GM12878 (cell line): ENCODE data around the gene MAD1L1. TPM values are rescaled to one million over a fixed set of nuclear protein-coding genes. Genes with fewer than 3 reads are reported as not detected.

Source experiments
- ATAC-seq: fragments of 200-7000 bp; cut with Tn5 transposase; 3 replicates; pipeline ENCODE4 v1.9.1; 2020; ENCODE audit warnings: mild to moderate bottlenecking, moderate library complexity
- BruUV-seq: library from RNA; stranded (reverse); fragments of 400-500 nt; replicated peaks from 2 replicates; lab custom pipeline; 2021; lab: Mats Ljungman, UMichigan
- CTCF ChIA-PET: fragments of 300-600 bp; sonication (Branson Sonifier 250); formaldehyde crosslinking; extraction: SDS; loops from one replicate; lab custom pipeline; 2021; ENCODE audit warnings: inconsistent platforms; lab: Yijun Ruan, JAX
- POLR2A ChIA-PET: fragments of 350-600 bp; formaldehyde crosslinking; extraction: SDS; loops from one replicate; lab custom pipeline; 2021; ENCODE audit warnings: inconsistent platforms; lab: Charles Lee
- RAD21 ChIA-PET: fragments of 300-600 bp; sonication (Branson Sonifier 250); formaldehyde crosslinking; loops from one replicate; lab custom pipeline; 2023; ENCODE audit warnings: antibody characterized with exemption; ENCODE audit not compliant: unreplicated experiment; lab: Charles Lee
- SMC1A ChIA-PET: fragments of 300-600 bp; sonication (Branson Sonifier 250); formaldehyde crosslinking; loops from one replicate; lab custom pipeline; 2023; ENCODE audit not compliant: unreplicated experiment, uncharacterized antibody; lab: Charles Lee
- DNase-seq: peaks from one replicate; pipeline ENCODE4 v3.0.0-alpha.2; 2011; ENCODE audit warnings: low read depth, low spot score
- FAIRE-seq: peaks from 3 replicates; lab custom pipeline; 2011; peaks lifted over from hg19 to GRCh38; lab: Jason Lieb, UNC
- H2AFZ ChIP-seq: 2 replicates; pipeline ENCODE4 v1.6.0; 2011; ENCODE audit warnings: low read depth, low read length, control low read depth; ENCODE audit not compliant: control insufficient read depth
- H3K27ac ChIP-seq: 2 replicates; pipeline ENCODE4 v1.5.1; 2011; ENCODE audit warnings: control low read depth; ENCODE audit not compliant: control insufficient read depth, insufficient read depth
- H3K27me3 ChIP-seq, 2 experiments: replicated peaks in 1 of 2; 2 replicates each; pipeline versions ENCODE4 v1.6.0 to v1.6.1; 2011; ENCODE audit warnings: low read length in 1 of 2; ENCODE audit not compliant: control insufficient read depth in 2 of 2, insufficient read depth in 2 of 2
- H3K36me3 ChIP-seq, 2 experiments: 2 replicates each; pipeline ENCODE4 v1.5.1; 2011; ENCODE audit warnings: low read length in 1 of 2; ENCODE audit not compliant: control insufficient read depth in 2 of 2, insufficient read depth in 2 of 2
- H3K4me1 ChIP-seq: 2 replicates; pipeline ENCODE4 v1.6.1; 2011; ENCODE audit warnings: mild to moderate bottlenecking, low read length, moderate library complexity, mixed read lengths; ENCODE audit not compliant: control insufficient read depth, insufficient read depth
- H3K4me2 ChIP-seq: 2 replicates; pipeline ENCODE4 v1.6.0; 2011; ENCODE audit warnings: control low read depth; ENCODE audit not compliant: control insufficient read depth, insufficient read depth
- H3K4me3 ChIP-seq: fragments of 200-600 bp; sonication (generic); 2 replicates; pipeline ENCODE4 v1.5.1; 2016
- H3K79me2 ChIP-seq: 2 replicates; pipeline ENCODE4 v1.6.0; 2011; ENCODE audit warnings: low read length; ENCODE audit not compliant: control insufficient read depth, insufficient read depth
- H3K9ac ChIP-seq: 2 replicates; pipeline ENCODE4 v1.8.0; 2011; ENCODE audit warnings: low read length, control low read depth, mixed read lengths; ENCODE audit not compliant: control insufficient read depth, insufficient read depth
- H3K9me3 ChIP-seq: replicated peaks from 3 replicates; pipeline ENCODE4 v1.5.1; 2011; ENCODE audit warnings: mild to moderate bottlenecking, low read length; ENCODE audit not compliant: control insufficient read depth, insufficient read depth
- H4K20me1 ChIP-seq: 2 replicates; pipeline ENCODE4 v1.6.0; 2011; ENCODE audit not compliant: control insufficient read depth, insufficient read depth
- EP300 ChIP-seq, 2 experiments: fragments of 150-350 bp in 1 of 2; IDR thresholded peaks; 2 replicates each; pipeline ENCODE4 v1.6.1; 2011 to 2012; ENCODE audit warnings: low read depth in 2 of 2, low read length in 2 of 2, borderline replicate concordance in 1 of 2, improper control_type of control experiment in 1 of 2, inconsistent platforms in 1 of 2; ENCODE audit not compliant: control insufficient read depth in 1 of 2
- MYC ChIP-seq: IDR thresholded peaks from 2 replicates; pipeline ENCODE4 v1.6.1; 2011; ENCODE audit warnings: mild to moderate bottlenecking, low read length, moderate library complexity, inconsistent platforms; ENCODE audit not compliant: insufficient read depth, insufficient replicate concordance, insufficient read length, severe bottlenecking
- RFX5 ChIP-seq: IDR thresholded peaks from 2 replicates; pipeline ENCODE4 v1.6.1; 2011; ENCODE audit warnings: low read depth, low read length, improper control_type of control experiment
- TAF1 ChIP-seq: IDR thresholded peaks from 2 replicates; pipeline ENCODE4 v1.6.1; 2011; ENCODE audit warnings: mild to moderate bottlenecking, low read depth, low read length, borderline replicate concordance
- TBL1XR1 ChIP-seq: IDR thresholded peaks from 2 replicates; pipeline ENCODE4 v1.6.1; 2012; ENCODE audit warnings: low read depth, low read length, improper control_type of control experiment
- WGBS: methylation state at CpG from one replicate; pipeline ENCODE4 v1.1.6; 2016; ENCODE audit warnings: low lambda C conversion rate; ENCODE audit not compliant: insufficient replicate concordance, insufficient coverage; ENCODE audit errors: missing lambda C conversion rate; 5-methylcytosine and 5-hydroxymethylcytosine counted together
- in situ Hi-C: fragments of 300-500 bp; cut with MboI; formaldehyde crosslinking; loops from 9 replicates; pipeline ENCODE4 v1.14.3; 2018; ENCODE audit warnings: mixed read lengths
- intact Hi-C: fragments of 100-400 bp; cut with micrococcal nuclease; formaldehyde crosslinking; loops from one replicate; pipeline ENCODE4 v1.14.2; 2022; ENCODE audit not compliant: unreplicated experiment
- polyA plus RNA-seq, 11 experiments: library from polyadenylated mRNA; depleted of rRNA in 4 of 11; unstranded in 6 of 11; stranded (reverse) in 5 of 11; fragments of >200 nt; fragmentation: Nextera tagmentation in 4 of 11; fragmentation: Illumina TruSeq in 1 of 11; extraction: Ambion mirVana in 4 of 11; extraction: Trizol in 1 of 11; gene quantifications; 1 replicate in 1 of 11; 2 replicates in 10 of 11; pipeline versions ENCODE4 v1.2.1 to v1.2.3, GENCODE V29; 2011 to 2016; ENCODE audit warnings: inconsistent platforms in 2 of 11, missing spikeins in 2 of 11, low read depth in 1 of 11
- total RNA-seq, 4 experiments: library from RNA; depleted of rRNA in 3 of 4; stranded (reverse); fragments of >200 nt in 3 of 4; fragmentation: Illumina TruSeq in 1 of 4; extraction: Trizol in 1 of 4; gene quantifications; 2 replicates each; pipeline versions ENCODE4 v1.2.1 to v1.2.3, GENCODE V29; 2013 to 2021

The MAD1L1 gene
- total and polyA plus RNA-seq, 10 of the 15 experiments (the other 5 are each of a cell fraction or from before 2014, with no cell fraction given), result 2.2 to 76.8 (median 38.3) TPM

DNA sequence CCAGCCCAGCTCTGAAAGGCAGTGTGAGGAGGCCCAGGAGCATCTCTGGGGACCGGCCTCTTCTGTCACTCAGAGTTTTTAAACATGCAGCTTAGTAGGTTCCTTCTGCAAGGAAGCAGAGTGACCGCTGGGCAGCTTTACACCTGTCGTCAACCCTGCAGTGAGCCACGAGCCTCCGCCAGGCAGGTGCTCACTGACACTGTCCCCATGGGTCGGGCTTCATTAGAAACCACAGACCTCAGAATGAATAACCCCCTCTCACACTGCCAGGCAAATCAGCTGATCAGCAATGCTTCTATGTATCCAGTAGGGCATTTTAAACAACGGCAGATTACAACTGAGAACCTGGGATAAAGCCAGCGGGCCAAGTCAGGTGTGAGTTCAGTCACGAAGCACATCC, 106.1 kb downstream of the MAD1L1 start (continued):
- TF ChIP-seq TAF1 (no peak), MYC (no peak), EP300 (IDR thresholded peaks at IDR 0.05; ENCODE audit: borderline replicate concordance in 1 of 2, control insufficient read depth in 1 of 2, low read depth in 2 of 2, low read length in 2 of 2) (no peak), TBL1XR1 (no peak), RFX5 (no peak)
- TF ChIP-seq, all 136 proteins: peak for 0

DNA sequence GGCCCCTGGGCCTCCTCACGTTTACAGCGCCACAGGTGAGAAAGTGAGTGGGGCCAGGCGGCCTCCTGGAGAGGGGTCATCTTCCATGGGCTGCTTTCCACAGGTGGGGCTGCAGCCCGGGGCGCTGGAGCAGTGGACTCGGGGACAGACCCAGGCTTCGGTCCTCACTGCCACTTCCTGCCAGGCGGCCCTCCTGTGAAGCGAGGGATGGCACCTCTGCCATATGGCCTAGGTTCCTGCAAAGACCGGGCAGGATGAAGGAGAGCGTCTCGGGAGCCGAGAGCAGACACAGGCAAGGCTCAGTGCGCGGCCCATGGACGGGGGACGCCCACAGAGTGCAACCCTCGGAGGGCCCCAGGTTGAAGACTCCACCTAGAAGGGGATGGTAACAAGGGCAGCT, 106.8 kb downstream of the MAD1L1 start:
- Histone ChIP-seq H3K4me2 (no peak overlapping the region), H4K20me1 (no peaks in the 10 kb centered on the region), H2AFZ (no peak overlapping the region), H3K27me3 (no peaks in the 10 kb centered on the region), H3K36me3 (peaks cover 5 to 11% of the 10 kb centered on the region in 2 experiments; a peak in 3 of 4 replicates), H3K9me3 (no peaks in the 10 kb centered on the region), H3K4me1 (no peaks in the 10 kb centered on the region), H3K27ac (no peak overlapping the region), H3K4me3 (no peak overlapping the region), H3K79me2 (no peaks in the 10 kb centered on the region), H3K9ac (no peak overlapping the region)
- CTCF ChIA-PET, result interaction anchor here (1.4 kb wide), 1 partner anchor 26 kb away, joined by 3 read pairs; no protein-coding TSS in a partner anchor
- WGBS, result 91% methylated on average over 17 of the region's 18 CpGs
- SMC1A ChIA-PET, result no interaction called here
- POLR2A ChIA-PET, result no interaction called here
- no TSS peak for BruUV-seq
- FAIRE-seq (no peak), DNase-seq (no peak), ATAC-seq (no peak)
- in situ Hi-C loops (no loop called here), intact Hi-C loops (no loop called here)
- RAD21 ChIA-PET, result interaction anchor here (0.5 kb wide), 1 partner anchor 223 kb away, joined by 3 read pairs; no protein-coding TSS in a partner anchor
- no peak for TF ChIP-seq MYC
